ENCODE measurements around the gene OCA2.

The OCA2 gene

GRCh38 chr15:27846722-27847395 is 252.3 kb downstream of the OCA2 start:
- DNase-seq (ENCODE audit: low spot score) = no peak

- DNase-seq (ENCODE audit: low spot score) = no peak
Measured at GRCh38 chr15:27845535-27846369, 253.4 kb downstream of the OCA2 start.

- DNase-seq (ENCODE audit: low spot score) = no peak
Measured at GRCh38 chr15:27844018-27844666, 255.0 kb downstream of the OCA2 start.

GRCh38 chr15:27843146-27843545 is 256.0 kb downstream of the OCA2 start:
- DNase-seq (ENCODE audit: low spot score) = no peak

GRCh38 chr15:27842526-27842925 is 256.6 kb downstream of the OCA2 start:
- no peak for DNase-seq (ENCODE audit: low spot score)

GRCh38 chr15:27835233-27835939 is 263.7 kb downstream of the OCA2 start:
- DNase-seq (ENCODE audit: low spot score) = no peak

GRCh38 chr15:27834684-27835083 is 264.4 kb downstream of the OCA2 start:
- DNase-seq (ENCODE audit: low spot score) = no peak

GRCh38 chr15:27833974-27834373 is 265.1 kb downstream of the OCA2 start:
- DNase-seq (ENCODE audit: low spot score) = no peak

- DNase-seq (ENCODE audit: low spot score) = no peak
Measured at GRCh38 chr15:27833178-27833577, 265.9 kb downstream of the OCA2 start.

- no peak for DNase-seq (ENCODE audit: low spot score)
Measured at GRCh38 chr15:27832237-27832596, 266.9 kb downstream of the OCA2 start.

- DNase-seq (ENCODE audit: low spot score) = no peak
Measured at GRCh38 chr15:27831384-27832236, 267.5 kb downstream of the OCA2 start.

- DNase-seq (ENCODE audit: low spot score) = no peak
Measured at GRCh38 chr15:27828746-27829145, 270.4 kb downstream of the OCA2 start.

GRCh38 chr15:27826902-27827714 is 272.0 kb downstream of the OCA2 start:
- no peak for DNase-seq (ENCODE audit: low spot score)

GRCh38 chr15:27826411-27826810 is 272.7 kb downstream of the OCA2 start:
- no peak for DNase-seq (ENCODE audit: low spot score)

GRCh38 chr15:27824841-27825422 is 274.2 kb downstream of the OCA2 start:
- no peak for DNase-seq (ENCODE audit: low spot score)

GRCh38 chr15:27821273-27821672 is 277.8 kb downstream of the OCA2 start:
- no peak for DNase-seq (ENCODE audit: low spot score)

GRCh38 chr15:27820722-27821121 is 278.4 kb downstream of the OCA2 start:
- no peak for DNase-seq (ENCODE audit: low spot score)

- no peak for DNase-seq (ENCODE audit: low spot score)
Measured at GRCh38 chr15:27820232-27820631, 278.9 kb downstream of the OCA2 start.

GRCh38 chr15:27817258-27817657 is 281.9 kb downstream of the OCA2 start:
- no peak for DNase-seq (ENCODE audit: low spot score)

GRCh38 chr15:27816790-27817189 is 282.3 kb downstream of the OCA2 start:
- DNase-seq (ENCODE audit: low spot score) = no peak

Data from activated CD4-positive, alpha-beta T cell treated with anti-CD3 and anti-CD28 coated beads, Interleukin-2, Interleukin-4, amounts not matched to agents 100 ng/mL and 50 ng/mL, durations not matched to agents 16 hours and 8 hours (primary cell).